Endothelial cell of umbilical vein (primary cell): ENCODE measurements around the gene MAML1. TPM values are rescaled to one million over a fixed set of nuclear protein-coding genes. Genes with fewer than 3 reads are reported as not detected.

Experiments
- BruUV-seq: library from RNA; stranded (reverse); fragments of 400-500 nt; replicated peaks from 2 replicates; lab custom pipeline; 2021; lab: Mats Ljungman, UMichigan
- CTCF ChIA-PET: fragments of 300-600, 350-600 bp; sonication (Branson Sonifier 250); formaldehyde crosslinking; loops from one replicate; lab custom pipeline; 2021; ENCODE audit warnings: antibody characterized with exemption, inconsistent platforms; lab: Charles Lee
- POLR2A ChIA-PET: fragments of 300-600, 350-600 bp; sonication (Branson Sonifier 250); formaldehyde crosslinking; loops from one replicate; lab custom pipeline; 2021; ENCODE audit warnings: antibody characterized with exemption, inconsistent platforms; lab: Charles Lee
- DNase-seq: peaks from one replicate; pipeline ENCODE4 v3.0.0-alpha.2; 2011; ENCODE audit warnings: low read depth, low spot score
- FAIRE-seq: peaks from 2 replicates; lab custom pipeline; 2011; peaks lifted over from hg19 to GRCh38; lab: Jason Lieb, UNC
- H2AFZ ChIP-seq: 2 replicates; pipeline ENCODE4 v1.6.0; 2012; ENCODE audit warnings: low read depth, low read length, control low read depth, inconsistent platforms
- H3K27ac ChIP-seq: 2 replicates; pipeline ENCODE4 v1.5.1; 2011; ENCODE audit warnings: low read depth, mild to moderate bottlenecking, control low read depth, low read length, moderate library complexity; ENCODE audit not compliant: insufficient read depth
- H3K27me3 ChIP-seq, 2 experiments: 2 replicates each; pipeline versions ENCODE4 v1.6.0 to v1.6.1; 2011; ENCODE audit warnings: low read length in 2 of 2, mixed read lengths in 1 of 2; ENCODE audit not compliant: control insufficient read depth in 2 of 2, insufficient read depth in 2 of 2
- H3K36me3 ChIP-seq, 2 experiments: 2 replicates in 1 of 2; 3 replicates in 1 of 2; pipeline ENCODE4 v1.5.1; 2011; ENCODE audit warnings: low read length in 2 of 2, mild to moderate bottlenecking in 1 of 2, moderate library complexity in 1 of 2; ENCODE audit not compliant: control insufficient read depth in 2 of 2, insufficient read depth in 2 of 2; ENCODE audit errors: extremely low read depth in 1 of 2
- H3K4me1 ChIP-seq: 3 replicates; pipeline ENCODE4 v1.5.1; 2011; ENCODE audit warnings: mild to moderate bottlenecking, low read length; ENCODE audit not compliant: control insufficient read depth, insufficient read depth; ENCODE audit errors: extremely low read depth
- H3K4me2 ChIP-seq: 2 replicates; pipeline ENCODE4 v1.6.1; 2011; ENCODE audit warnings: low read length, control low read depth, mixed read lengths; ENCODE audit not compliant: insufficient read depth
- H3K4me3 ChIP-seq, 3 experiments: fragments of 200-600 bp in 1 of 3; sonication (generic), shearing (Covaris generic) in 1 of 3; replicated peaks in 1 of 3; 2 replicates each; pipeline ENCODE4 v1.5.1; 2011 to 2016; ENCODE audit warnings: control low read depth in 3 of 3, low read length in 3 of 3, mild to moderate bottlenecking in 2 of 3, inconsistent platforms in 1 of 3, low read depth in 1 of 3, moderate library complexity in 1 of 3; ENCODE audit not compliant: insufficient read depth in 1 of 3
- H3K79me2 ChIP-seq: 2 replicates; pipeline ENCODE4 v1.6.0; 2012; ENCODE audit warnings: low read length, inconsistent platforms; ENCODE audit not compliant: control insufficient read depth, insufficient read depth
- H3K9ac ChIP-seq: replicated peaks from 2 replicates; pipeline ENCODE3; 2011; ENCODE audit warnings: low read length, control low read depth; ENCODE audit not compliant: insufficient read depth; ENCODE audit errors: extremely low read depth
- H3K9me1 ChIP-seq: replicated peaks from 3 replicates; pipeline ENCODE4 v1.6.0; 2011; ENCODE audit warnings: mild to moderate bottlenecking, low read length; ENCODE audit not compliant: control insufficient read depth, insufficient read depth; ENCODE audit errors: extremely low read depth
- H3K9me3 ChIP-seq: replicated peaks from 2 replicates; pipeline ENCODE4 v1.5.1; 2012; ENCODE audit warnings: low read length, inconsistent platforms; ENCODE audit not compliant: control insufficient read depth, insufficient read depth
- H4K20me1 ChIP-seq: replicated peaks from 2 replicates; pipeline ENCODE3; 2011; ENCODE audit warnings: mild to moderate bottlenecking, low read length; ENCODE audit not compliant: control insufficient read depth, insufficient read depth; ENCODE audit errors: extremely low read depth
- CTCF ChIP-seq, 2 donors: IDR thresholded peaks; 1 replicate in 1 of 2; 2 replicates in 1 of 2; pipeline ENCODE4 v1.5.1; 2011; ENCODE audit warnings: low read length in 2 of 2, mild to moderate bottlenecking in 2 of 2, moderate library complexity in 2 of 2, control low read depth in 1 of 2, inconsistent platforms in 1 of 2, low read depth in 1 of 2; ENCODE audit not compliant: insufficient read depth in 1 of 2; ENCODE audit errors: extremely low read depth in 1 of 2
- EZH2 ChIP-seq: IDR thresholded peaks from 2 replicates; pipeline ENCODE4 v1.6.1; 2012; ENCODE audit warnings: borderline replicate concordance, low read depth, mild to moderate bottlenecking, moderate library complexity, low read length, inconsistent platforms; ENCODE audit not compliant: severe bottlenecking
- FOS ChIP-seq: IDR thresholded peaks from 2 replicates; pipeline ENCODE4 v1.6.1; 2011; ENCODE audit warnings: mild to moderate bottlenecking, low read length, moderate library complexity, borderline replicate concordance; ENCODE audit not compliant: insufficient read depth
- GATA2 ChIP-seq: IDR thresholded peaks from 2 replicates; pipeline ENCODE4 v1.7.0; 2011; ENCODE audit warnings: low read depth, mild to moderate bottlenecking, moderate library complexity, mixed read lengths, low read length; ENCODE audit not compliant: insufficient read length, insufficient read depth
- JUN ChIP-seq: IDR thresholded peaks from 2 replicates; pipeline ENCODE4 v1.6.1; 2011; ENCODE audit warnings: borderline replicate concordance, low read depth; ENCODE audit not compliant: insufficient read length, insufficient read depth
- MAX ChIP-seq: IDR thresholded peaks from 2 replicates; pipeline ENCODE4 v1.6.1; 2011; ENCODE audit not compliant: insufficient read depth, insufficient read length
- MYC ChIP-seq: IDR thresholded peaks from one replicate; pipeline ENCODE4 v1.6.1; 2011; ENCODE audit warnings: mild to moderate bottlenecking, low read depth, low read length
- POLR2A ChIP-seq: IDR thresholded peaks from 2 replicates; pipeline ENCODE4 v1.6.1; 2012; ENCODE audit warnings: low read depth, mild to moderate bottlenecking, control low read depth, low read length
- POLR2AphosphoS5 ChIP-seq: IDR thresholded peaks from 2 replicates; pipeline ENCODE4 v1.6.1; 2012; ENCODE audit warnings: low read depth, mild to moderate bottlenecking, control low read depth, low read length, moderate library complexity; ENCODE audit not compliant: insufficient read depth
- dilution Hi-C: fragments of 300-500 bp; cut with MboI; formaldehyde crosslinking; loops from one replicate; pipeline ENCODE4 v1.15.0; 2019; ENCODE audit warnings: low sequenced_read_pairs; ENCODE audit not compliant: extremely low pct_ligation_motif_present
- intact Hi-C: fragments of 100-400 bp; cut with micrococcal nuclease; formaldehyde crosslinking; loops from one replicate; pipeline ENCODE4 v1.10.0; 2022
- polyA plus RNA-seq, 4 experiments: library from polyadenylated mRNA; depleted of rRNA in 3 of 4; stranded (reverse) in 3 of 4; unstranded in 1 of 4; fragments of >200 nt; gene quantifications; 2 replicates each; pipeline versions ENCODE4 v1.2.1 to v1.2.3, GENCODE V29; 2011 to 2012; ENCODE audit warnings: missing spikeins in 1 of 4
- total RNA-seq: library from RNA; stranded (reverse); gene quantifications from 2 replicates; pipeline ENCODE4 v1.2.3, GENCODE V29; 2021

The MAML1 gene
- total and polyA plus RNA-seq, 2 donors (not counting 3 experiments of a cell fraction or from before 2014, with no cell fraction given): 12.4 to 29.0 TPM

- intact Hi-C loops (loop anchor here (5.0 kb wide), 2 partner anchors 248 to 267 kb away; partner anchors contain the start of gene RNF130), dilution Hi-C loops (no loop called here)
- no TSS peak for BruUV-seq
- no peak for TF ChIP-seq POLR2A
- TF ChIP-seq JUN: no peak
- no peak for TF ChIP-seq POLR2AphosphoS5
- TF ChIP-seq EZH2: no peak
- TF ChIP-seq MAX: no peak
- no peak for TF ChIP-seq MYC
- TF ChIP-seq GATA2: no peak
- no peak for TF ChIP-seq FOS
- H2AFZ ChIP-seq: no peak overlapping the region
- H3K27ac ChIP-seq: no peak overlapping the region
- peaks cover 10% of the 10 kb centered on the region for H4K20me1 ChIP-seq
- no peak overlapping the region for H3K4me2 ChIP-seq
- H3K9me1 ChIP-seq: no peaks in the 10 kb centered on the region
- no peak for DNase-seq
- ChIA-PET POLR2A (no interaction called here), CTCF (interaction anchor here (1.6 kb wide), 1 partner anchor 23 kb away, joined by 8 read pairs; no protein-coding TSS in a partner anchor)
- peaks cover 56% of the 10 kb centered on the region for H3K79me2 ChIP-seq
- H3K9ac ChIP-seq: no peak overlapping the region
- no peak for FAIRE-seq
- peaks cover 23% of the 10 kb centered on the region for H3K4me1 ChIP-seq
- no peaks in the 10 kb centered on the region for H3K27me3 ChIP-seq
- H3K36me3 ChIP-seq: peaks cover 30 to 52% of the 10 kb centered on the region in 2 experiments
- H3K4me3 ChIP-seq: no peak overlapping the region
- H3K9me3 ChIP-seq: no peaks in the 10 kb centered on the region
These were observed 92.1 kb downstream of the MAML1 start for GRCh38 chr5:179824745-179825112.

GRCh38 chr5:179825655-179826182 lies 93.1 kb downstream of the MAML1 start:
- Histone ChIP-seq H3K4me3 (no peak overlapping the region), H2AFZ (no peak overlapping the region), H3K36me3 (peaks cover 31 to 58% of the 10 kb centered on the region in 2 experiments), H3K27me3 (no peaks in the 10 kb centered on the region), H3K79me2 (peaks cover 56% of the 10 kb centered on the region), H3K9me1 (no peaks in the 10 kb centered on the region), H3K27ac (no peak overlapping the region), H3K4me1 (peaks cover 14% of the 10 kb centered on the region), H3K9ac (no peak overlapping the region), H4K20me1 (peaks cover 10% of the 10 kb centered on the region), H3K4me2 (no peak overlapping the region), H3K9me3 (no peaks in the 10 kb centered on the region)
- ChIA-PET POLR2A (no interaction called here), CTCF (interaction anchor here (1.6 kb wide), 1 partner anchor 24 kb away, joined by 8 read pairs; no protein-coding TSS in a partner anchor)
- dilution Hi-C loops (no loop called here), intact Hi-C loops (no loop called here)
- DNase-seq: no peak
- no peak for FAIRE-seq
- no TSS peak for BruUV-seq
- TF ChIP-seq MAX: no peak
- TF ChIP-seq EZH2: no peak
- no peak for TF ChIP-seq POLR2AphosphoS5
- no peak for TF ChIP-seq MYC
- no peak for TF ChIP-seq POLR2A
- no peak for TF ChIP-seq FOS
- no peak for TF ChIP-seq JUN
- no peak for TF ChIP-seq CTCF (IDR thresholded peaks at IDR 0.05; ENCODE audit: extremely low read depth in 1 of 2, insufficient read depth in 1 of 2, low read depth in 1 of 2, low read length in 2 of 2)
- TF ChIP-seq GATA2: no peak
